ENCODE results near the gene TNP1.

The TNP1 gene

DNA sequence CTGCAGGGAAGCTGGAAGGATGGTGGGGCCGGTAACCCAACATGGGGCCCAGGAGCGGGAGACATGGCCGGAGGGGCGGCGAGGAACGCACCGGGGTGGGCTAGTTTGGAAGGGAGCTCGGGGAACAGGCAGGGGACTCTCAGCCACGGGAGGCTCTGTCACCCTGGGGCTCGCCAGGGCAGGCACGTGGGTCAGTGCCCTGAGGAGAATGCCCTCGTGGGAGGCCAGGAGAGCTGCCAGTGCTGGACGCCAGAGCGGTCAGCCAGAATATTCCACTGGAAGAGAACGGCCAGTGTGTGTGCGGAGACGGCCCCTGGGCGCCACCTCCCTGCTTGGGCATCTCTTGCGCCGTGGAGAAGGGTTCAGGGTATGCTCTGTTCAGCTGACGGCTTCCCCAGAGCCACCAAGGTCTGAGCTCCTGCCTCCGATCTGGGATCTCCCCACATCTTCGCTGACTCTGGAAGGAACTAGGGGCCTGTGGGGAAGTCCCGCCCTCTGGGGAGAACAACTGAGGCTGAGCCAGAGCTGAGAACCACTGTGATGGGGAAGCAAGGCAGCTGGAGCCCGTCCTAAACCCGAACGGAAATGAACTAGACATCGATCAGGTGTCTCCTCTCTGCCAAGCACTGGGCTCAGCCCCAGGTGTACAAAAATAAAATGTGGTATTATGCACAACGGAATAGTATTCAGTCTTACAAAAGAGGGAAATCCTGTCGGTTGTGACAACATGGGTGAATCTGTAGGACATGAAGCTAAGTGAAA is 49.3 kb downstream of the TNP1 start:
- no peak overlapping the region for H3K27ac ChIP-seq
- no peak overlapping the region for H3K4me2 ChIP-seq
- H3K79me2 ChIP-seq (ENCODE audit: insufficient read depth, low read depth), result no peaks in the 10 kb centered on the region
- H4K20me1 ChIP-seq (ENCODE audit: insufficient read depth), result no peaks in the 10 kb centered on the region
- TF ChIP-seq, protein P1, sequence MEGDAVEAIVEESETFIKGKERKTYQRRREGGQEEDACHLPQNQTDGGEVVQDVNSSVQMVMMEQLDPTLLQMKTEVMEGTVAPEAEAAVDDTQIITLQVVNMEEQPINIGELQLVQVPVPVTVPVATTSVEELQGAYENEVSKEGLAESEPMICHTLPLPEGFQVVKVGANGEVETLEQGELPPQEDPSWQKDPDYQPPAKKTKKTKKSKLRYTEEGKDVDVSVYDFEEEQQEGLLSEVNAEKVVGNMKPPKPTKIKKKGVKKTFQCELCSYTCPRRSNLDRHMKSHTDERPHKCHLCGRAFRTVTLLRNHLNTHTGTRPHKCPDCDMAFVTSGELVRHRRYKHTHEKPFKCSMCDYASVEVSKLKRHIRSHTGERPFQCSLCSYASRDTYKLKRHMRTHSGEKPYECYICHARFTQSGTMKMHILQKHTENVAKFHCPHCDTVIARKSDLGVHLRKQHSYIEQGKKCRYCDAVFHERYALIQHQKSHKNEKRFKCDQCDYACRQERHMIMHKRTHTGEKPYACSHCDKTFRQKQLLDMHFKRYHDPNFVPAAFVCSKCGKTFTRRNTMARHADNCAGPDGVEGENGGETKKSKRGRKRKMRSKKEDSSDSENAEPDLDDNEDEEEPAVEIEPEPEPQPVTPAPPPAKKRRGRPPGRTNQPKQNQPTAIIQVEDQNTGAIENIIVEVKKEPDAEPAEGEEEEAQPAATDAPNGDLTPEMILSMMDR (conservative IDR thresholded peaks at IDR 0.05; ENCODE audit: low read depth, low read length), result no peak
- no peaks in the 10 kb centered on the region for H3K4me1 ChIP-seq (ENCODE audit: low read depth, poor library complexity, severe bottlenecking)
- H3K9ac ChIP-seq, result no peak overlapping the region
- H3K27me3 ChIP-seq (ENCODE audit: insufficient read depth, low read depth), result no peaks in the 10 kb centered on the region
- no peak overlapping the region for H2AFZ ChIP-seq (ENCODE audit: low read depth)
- no peaks in the 10 kb centered on the region for H3K36me3 ChIP-seq (ENCODE audit: insufficient read depth)
- no peak overlapping the region for H3K4me3 ChIP-seq (IDR thresholded peaks at IDR 0.05; ENCODE audit: insufficient read depth, low read depth, low read length)
